ENCODE measurements around the gene GADD45B. TPM values are rescaled to one million over a fixed set of nuclear protein-coding genes. Genes with fewer than 3 reads are reported as not detected.
A peak's percentile ranks its signal among the peaks of the same experiment; 100 is the strongest.

GADD45B gene
- total and polyA plus RNA-seq, 10 of the 15 experiments (the other 5 are each of a cell fraction or from before 2014, with no cell fraction given), result 2.4 to 180 (median 91.1) TPM

GRCh38 chr19:2461751-2462634, 13.9 kb upstream of the GADD45B start (continued):
- TF ChIP-seq ZBTB40 (IDR thresholded peaks at IDR 0.05; ENCODE audit: borderline replicate concordance) (no peak), IRF3 (IDR thresholded peaks at IDR 0.05) (no peak), EED (IDR thresholded peaks at IDR 0.05; ENCODE audit: low read depth) (0 out of 2 replicates have a peak, but pooled peaks have one; percentile 12), USF2 (IDR thresholded peaks at IDR 0.05; ENCODE audit: borderline replicate concordance, low read depth, low read length) (no peak), BCL3 (IDR thresholded peaks at IDR 0.05; ENCODE audit: borderline replicate concordance, insufficient read depth, low read depth, low read length, poor library complexity, severe bottlenecking) (no peak), NR2C1 (IDR thresholded peaks at IDR 0.05) (0 out of 2 replicates have a peak, but pooled peaks have one; percentile 23), PBX3 (IDR thresholded peaks at IDR 0.05; ENCODE audit: insufficient replicate concordance, low read depth, low read length) (no peak), SPI1 (IDR thresholded peaks at IDR 0.05; ENCODE audit: borderline replicate concordance, insufficient read depth, low read depth, low read length) (no peak), BCLAF1 (IDR thresholded peaks at IDR 0.05) (no peak), E4F1 (IDR thresholded peaks at IDR 0.05; ENCODE audit: borderline replicate concordance, partially characterized antibody) (no peak), MAX (IDR thresholded peaks at IDR 0.05; ENCODE audit: low read depth, low read length) (no peak)
